Muscle of leg (tissue), 11 donors: ENCODE measurements around the gene MAGEA4. TPM values are rescaled to one million over a fixed set of nuclear protein-coding genes. Genes with fewer than 3 reads are reported as not detected.

ENCODE experiments used
- DNase-seq: peaks from one replicate; pipeline ENCODE4 v3.0.0; 2013
- H3K27ac ChIP-seq: one replicate; pipeline ENCODE4 v1.5.1; 2013; ENCODE audit warnings: mild to moderate bottlenecking, low read length, control low read depth
- H3K27me3 ChIP-seq: one replicate; pipeline ENCODE4 v1.6.1; 2013; ENCODE audit warnings: low read length; ENCODE audit not compliant: control insufficient read depth, insufficient read depth
- H3K36me3 ChIP-seq: one replicate; pipeline ENCODE4 v1.6.1; 2013; ENCODE audit warnings: low read length; ENCODE audit not compliant: control insufficient read depth, insufficient read depth
- H3K4me1 ChIP-seq: one replicate; pipeline ENCODE4 v1.6.1; 2013; ENCODE audit warnings: low read length; ENCODE audit not compliant: control insufficient read depth, insufficient read depth
- H3K4me3 ChIP-seq: one replicate; pipeline ENCODE4 v1.5.1; 2013; ENCODE audit warnings: low read length, control low read depth
- H3K9me3 ChIP-seq: replicated peaks from 2 replicates; pipeline ENCODE4 v1.6.1; 2013; ENCODE audit warnings: low read depth, low read length; ENCODE audit not compliant: control insufficient read depth
- WGBS: methylation state at CpG from one replicate; pipeline ENCODE4 v1.1.5; 2013; ENCODE audit warnings: missing lambda C conversion rate; ENCODE audit not compliant: insufficient coverage; 5-methylcytosine and 5-hydroxymethylcytosine counted together
- polyA plus RNA-seq, 8 donors: library from polyadenylated mRNA; unstranded; fragments of 120-200 nt; gene quantifications; one replicate each; pipeline versions ENCODE4 v1.2.1 to v1.2.3, GENCODE V29; 2013; ENCODE audit warnings: inconsistent platforms in 1 of 8, low replicate concordance in 1 of 8; ENCODE audit not compliant: insufficient read length in 8 of 8, insufficient read depth in 1 of 8
- total RNA-seq: library from RNA; stranded (reverse); fragments of 120-200 nt; gene quantifications from one replicate; pipeline ENCODE4 v1.2.4, GENCODE V29; 2013

MAGEA4 gene
- total and polyA plus RNA-seq, 9 donors, result 0.14 TPM; not detected in 8

- no peaks in the 10 kb centered on the region for H3K9me3 ChIP-seq
- WGBS, result 50% methylated on average over 1 of the region's 4 CpGs
- peaks cover 11% of the 10 kb centered on the region for H3K36me3 ChIP-seq
- DNase-seq, result no peak
- H3K27me3 ChIP-seq, result peaks cover 18% of the 10 kb centered on the region
- H3K4me3 ChIP-seq, result peak overlapping the region; percentile 56
- peaks cover 4% of the 10 kb centered on the region for H3K4me1 ChIP-seq
- H3K27ac ChIP-seq, result peak overlapping the region; percentile 60
These were observed 60.5 kb downstream of the MAGEA4 start for GRCh38 chrX:151973060-151973661.

- Histone ChIP-seq H3K9me3 (no peaks in the 10 kb centered on the region), H3K27ac (peak overlapping the region; percentile 60), H3K4me3 (peak overlapping the region; percentile 56), H3K4me1 (peaks cover 4% of the 10 kb centered on the region), H3K27me3 (peaks cover 21% of the 10 kb centered on the region), H3K36me3 (peaks cover 5% of the 10 kb centered on the region)
- 30% methylated on average over 21 of the region's 21 CpGs for WGBS
- peak; percentile 49 for DNase-seq
These were observed 61.2 kb downstream of the MAGEA4 start for GRCh38 chrX:151973851-151974335.

Other genes starting within 250 kb of the MAGEA4 start
- gene PRRG3, start 217.4 kb upstream of the MAGEA4 start, total RNA-seq, result 12.6 TPM
- 10 to 100 TPM; 26.7 to 41.4 (median 27.8) TPM for gene PRRG3, start 217.4 kb upstream of the MAGEA4 start, polyA plus RNA-seq
- gene FATE1, start 196.9 kb upstream of the MAGEA4 start, total RNA-seq, result 1.2 TPM
- 1 to 10 TPM; 1.2 to 3.7 (median 1.9) TPM for gene FATE1, start 196.9 kb upstream of the MAGEA4 start, polyA plus RNA-seq
- not detected for gene CNGA2, start 178.1 kb upstream of the MAGEA4 start, total RNA-seq
- not detected for gene CNGA2, start 178.1 kb upstream of the MAGEA4 start, polyA plus RNA-seq
- 38.8 TPM for gene GABRE, start 61.8 kb downstream of the MAGEA4 start, total RNA-seq
- 10 to 100 TPM; 19.5 to 53.2 (median 42.7) TPM for gene GABRE, start 61.8 kb downstream of the MAGEA4 start, polyA plus RNA-seq
- gene MAGEA10, start 225.7 kb downstream of the MAGEA4 start, total RNA-seq, result not detected
- gene MAGEA10, start 225.7 kb downstream of the MAGEA4 start, polyA plus RNA-seq, result under 1 TPM in 1 of 8 donors, not detected in 7; 0.04 TPM